Cardiac muscle cell (in vitro differentiated cells and primary cell): Measurements from ENCODE around the gene GHITM. TPM values are rescaled to one million over a fixed set of nuclear protein-coding genes. Genes with fewer than 3 reads are reported as not detected.

Experiments used
- DNase-seq, 2 donors: peaks; one replicate each; pipeline versions ENCODE4 v3.0.0 to v3.0.0-alpha.2; 2010 to 2017; ENCODE audit warnings: low read depth in 1 of 2, low spot score in 1 of 2
- H3K27ac ChIP-seq: fragments of 200-600 bp; sonication (generic); 2 replicates; pipeline ENCODE4 v1.5.1; 2016
- H3K27me3 ChIP-seq: fragments of 200-600 bp; sonication (generic); 2 replicates; pipeline ENCODE4 v1.6.0; 2016; ENCODE audit warnings: control low read depth
- H3K36me3 ChIP-seq: fragments of 200-600 bp; sonication (generic); 2 replicates; pipeline ENCODE4 v1.5.1; 2016; ENCODE audit warnings: control low read depth
- H3K4me1 ChIP-seq: fragments of 200-600 bp; sonication (generic); 2 replicates; pipeline ENCODE4 v1.8.1; 2017; ENCODE audit warnings: low read depth, mild to moderate bottlenecking, mixed run types
- H3K4me3 ChIP-seq: fragments of 200-600 bp; sonication (generic); 2 replicates; pipeline ENCODE4 v1.5.1; 2016; ENCODE audit warnings: mild to moderate bottlenecking
- H3K9me3 ChIP-seq: fragments of 200-600 bp; sonication (generic); 2 replicates; pipeline ENCODE4 v1.5.1; 2017; ENCODE audit warnings: low read depth, mild to moderate bottlenecking, control low read depth
- CTCF ChIP-seq: IDR thresholded peaks from 2 replicates; pipeline ENCODE4 v1.5.1; 2012; ENCODE audit warnings: low read depth, mild to moderate bottlenecking, low read length
- polyA plus RNA-seq: library from polyadenylated mRNA; unstranded; fragments of >200 nt; fragmentation: Nextera tagmentation; extraction: Ambion mirVana; gene quantifications from 2 replicates; pipeline ENCODE4 v1.2.1, GENCODE V29; 2016
- total RNA-seq: library from RNA; depleted of rRNA; stranded (reverse); fragments of >200 nt; gene quantifications from 2 replicates; pipeline ENCODE4 v1.2.3, GENCODE V29; 2016

GHITM gene, protein sequence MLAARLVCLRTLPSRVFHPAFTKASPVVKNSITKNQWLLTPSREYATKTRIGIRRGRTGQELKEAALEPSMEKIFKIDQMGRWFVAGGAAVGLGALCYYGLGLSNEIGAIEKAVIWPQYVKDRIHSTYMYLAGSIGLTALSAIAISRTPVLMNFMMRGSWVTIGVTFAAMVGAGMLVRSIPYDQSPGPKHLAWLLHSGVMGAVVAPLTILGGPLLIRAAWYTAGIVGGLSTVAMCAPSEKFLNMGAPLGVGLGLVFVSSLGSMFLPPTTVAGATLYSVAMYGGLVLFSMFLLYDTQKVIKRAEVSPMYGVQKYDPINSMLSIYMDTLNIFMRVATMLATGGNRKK
- total RNA-seq, result 213 and 332 TPM in 2 replicates
- 298 and 409 TPM in 2 replicates for polyA plus RNA-seq

GRCh38 chr10:84139126-84140035 lies at the start of gene GHITM:
Gene GHITM, plus strand, starts transcription at chr10:84139509. Its CDS starts 1,992 bp downstream, at chr10:84141501.
- DNase-seq, result peak; percentile 99
- Histone ChIP-seq H3K9me3 (no peaks in the 10 kb centered on the region), H3K4me3 (peak within 1 kb of the TSS; percentile 79), H3K27ac (peak within 1 kb of the TSS; percentile 98), H3K36me3 (peaks cover 21% of the 10 kb centered on the region), H3K4me1 (peaks cover 7% of the 10 kb centered on the region), H3K27me3 (peaks cover 11% of the 10 kb centered on the region)
- peak; percentile 37 for TF ChIP-seq CTCF

GRCh38 chr10:84095811-84096497 lies 43.4 kb upstream of the GHITM start:
- no peaks in the 10 kb centered on the region for H3K27me3 ChIP-seq
- no peak overlapping the region for H3K27ac ChIP-seq
- H3K9me3 ChIP-seq, result no peaks in the 10 kb centered on the region
- TF ChIP-seq CTCF, result no peak
- H3K36me3 ChIP-seq, result no peaks in the 10 kb centered on the region
- peak in 1 of 2 donors; percentile 90 for DNase-seq
- H3K4me3 ChIP-seq, result no peak overlapping the region
- peaks cover 9% of the 10 kb centered on the region for H3K4me1 ChIP-seq

DNA sequence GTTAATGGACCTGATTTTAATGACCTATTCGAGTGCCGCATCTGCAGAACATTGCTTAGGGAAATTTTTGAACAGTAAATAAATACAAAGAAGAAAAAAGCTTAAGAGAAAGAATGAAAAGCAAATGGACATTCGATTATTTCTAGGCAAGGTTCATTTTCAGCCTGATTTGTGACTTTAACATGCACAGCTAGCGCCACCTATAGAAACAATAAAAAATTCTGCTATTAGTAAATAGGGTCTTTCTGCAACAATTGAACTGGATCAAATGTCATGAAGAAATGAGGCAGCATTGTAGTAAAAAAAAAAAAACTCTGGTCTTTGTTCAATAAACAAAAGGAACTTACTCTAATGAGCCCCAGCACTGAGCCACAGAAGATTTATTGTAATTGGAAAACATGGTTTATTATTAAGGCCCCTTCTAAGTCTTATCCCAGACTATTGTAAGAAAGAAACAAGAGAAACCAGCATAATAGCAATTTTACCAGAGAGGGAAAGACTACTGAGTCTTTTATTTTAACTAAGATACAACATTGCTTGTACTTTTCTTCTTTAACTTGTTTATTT lies 41.4 kb upstream of the GHITM start:
- Histone ChIP-seq H3K36me3 (no peaks in the 10 kb centered on the region), H3K4me1 (peaks cover 9% of the 10 kb centered on the region), H3K4me3 (no peak overlapping the region), H3K27ac (no peak overlapping the region), H3K27me3 (no peaks in the 10 kb centered on the region), H3K9me3 (no peaks in the 10 kb centered on the region)
- TF ChIP-seq CTCF, result peak; percentile 60
- peak; percentile 18 to 67 for DNase-seq

DNA sequence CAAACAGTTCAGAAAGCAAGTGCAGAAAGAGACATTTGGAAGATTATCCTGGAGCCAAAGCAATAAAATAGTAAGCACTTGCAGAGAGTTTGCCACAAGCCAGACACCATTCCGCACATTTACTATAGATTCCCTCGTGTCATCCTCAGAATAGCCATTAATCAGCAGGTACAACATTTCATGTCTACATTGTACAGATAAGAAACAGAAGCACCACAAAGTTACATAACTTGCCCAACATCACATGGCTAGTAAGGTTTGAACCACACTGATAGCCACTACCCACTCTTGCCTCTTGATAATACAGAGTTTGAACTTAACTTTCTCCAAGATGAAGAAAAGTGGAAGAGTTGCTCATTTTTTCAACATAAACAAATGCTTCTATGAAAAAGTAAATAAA lies 40.6 kb upstream of the GHITM start:
- Histone ChIP-seq H3K27ac (no peak overlapping the region), H3K36me3 (no peaks in the 10 kb centered on the region), H3K4me3 (no peak overlapping the region), H3K9me3 (no peaks in the 10 kb centered on the region), H3K27me3 (no peaks in the 10 kb centered on the region), H3K4me1 (peaks cover 9% of the 10 kb centered on the region)
- DNase-seq, result no peak
- TF ChIP-seq CTCF, result no peak

DNA sequence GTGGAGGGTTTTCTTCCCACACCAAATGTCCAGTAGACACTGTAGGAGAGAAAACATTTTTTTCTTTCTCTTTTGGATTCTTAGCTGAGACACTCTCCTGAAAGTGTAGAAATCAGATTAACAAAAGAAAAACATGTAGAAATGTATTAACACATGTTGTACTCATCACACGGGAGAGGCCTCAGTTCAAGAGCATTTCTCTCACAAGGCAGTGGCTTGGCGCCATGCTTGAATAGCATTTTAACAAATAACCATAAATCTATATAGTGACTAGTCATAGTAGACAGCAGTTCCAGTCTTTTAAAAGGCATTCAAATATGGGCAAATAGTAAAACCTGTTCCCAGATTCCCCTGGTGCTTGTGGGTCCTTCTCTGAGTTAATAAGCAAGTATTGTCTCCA lies 38.3 kb upstream of the GHITM start:
- TF ChIP-seq CTCF, result no peak
- H3K4me3 ChIP-seq, result no peak overlapping the region
- H3K27ac ChIP-seq, result no peak overlapping the region
- DNase-seq, result no peak
- no peaks in the 10 kb centered on the region for H3K27me3 ChIP-seq
- peaks cover 5% of the 10 kb centered on the region for H3K4me1 ChIP-seq
- H3K36me3 ChIP-seq, result no peaks in the 10 kb centered on the region
- H3K9me3 ChIP-seq, result no peaks in the 10 kb centered on the region
